NCI-H2029 (cell line): ENCODE data around the gene GPR179.

Experiments used
- DNase-seq: peaks from one replicate; lab custom pipeline; 2025; lab: John Stamatoyannopoulos, UW

GPR179 gene, protein sequence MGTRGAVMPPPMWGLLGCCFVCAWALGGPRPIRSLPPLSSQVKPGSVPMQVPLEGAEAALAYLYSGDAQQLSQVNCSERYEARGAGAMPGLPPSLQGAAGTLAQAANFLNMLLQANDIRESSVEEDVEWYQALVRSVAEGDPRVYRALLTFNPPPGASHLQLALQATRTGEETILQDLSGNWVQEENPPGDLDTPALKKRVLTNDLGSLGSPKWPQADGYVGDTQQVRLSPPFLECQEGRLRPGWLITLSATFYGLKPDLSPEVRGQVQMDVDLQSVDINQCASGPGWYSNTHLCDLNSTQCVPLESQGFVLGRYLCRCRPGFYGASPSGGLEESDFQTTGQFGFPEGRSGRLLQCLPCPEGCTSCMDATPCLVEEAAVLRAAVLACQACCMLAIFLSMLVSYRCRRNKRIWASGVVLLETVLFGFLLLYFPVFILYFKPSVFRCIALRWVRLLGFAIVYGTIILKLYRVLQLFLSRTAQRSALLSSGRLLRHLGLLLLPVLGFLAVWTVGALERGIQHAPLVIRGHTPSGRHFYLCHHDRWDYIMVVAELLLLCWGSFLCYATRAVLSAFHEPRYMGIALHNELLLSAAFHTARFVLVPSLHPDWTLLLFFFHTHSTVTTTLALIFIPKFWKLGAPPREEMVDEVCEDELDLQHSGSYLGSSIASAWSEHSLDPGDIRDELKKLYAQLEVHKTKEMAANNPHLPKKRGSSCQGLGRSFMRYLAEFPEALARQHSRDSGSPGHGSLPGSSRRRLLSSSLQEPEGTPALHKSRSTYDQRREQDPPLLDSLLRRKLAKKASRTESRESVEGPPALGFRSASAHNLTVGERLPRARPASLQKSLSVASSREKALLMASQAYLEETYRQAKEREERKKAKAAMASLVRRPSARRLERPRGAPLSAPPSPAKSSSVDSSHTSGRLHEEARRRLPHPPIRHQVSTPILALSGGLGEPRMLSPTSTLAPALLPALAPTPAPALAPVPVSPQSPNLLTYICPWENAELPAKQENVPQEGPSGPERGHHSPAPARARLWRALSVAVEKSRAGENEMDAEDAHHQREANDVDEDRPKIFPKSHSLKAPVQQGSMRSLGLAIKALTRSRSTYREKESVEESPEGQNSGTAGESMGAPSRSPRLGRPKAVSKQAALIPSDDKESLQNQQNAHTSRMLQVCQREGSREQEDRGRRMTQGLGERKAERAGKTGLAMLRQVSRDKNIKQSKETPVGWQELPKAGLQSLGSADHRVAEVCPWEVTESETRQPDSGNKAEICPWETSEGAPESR (N-terminal part only)

DNA sequence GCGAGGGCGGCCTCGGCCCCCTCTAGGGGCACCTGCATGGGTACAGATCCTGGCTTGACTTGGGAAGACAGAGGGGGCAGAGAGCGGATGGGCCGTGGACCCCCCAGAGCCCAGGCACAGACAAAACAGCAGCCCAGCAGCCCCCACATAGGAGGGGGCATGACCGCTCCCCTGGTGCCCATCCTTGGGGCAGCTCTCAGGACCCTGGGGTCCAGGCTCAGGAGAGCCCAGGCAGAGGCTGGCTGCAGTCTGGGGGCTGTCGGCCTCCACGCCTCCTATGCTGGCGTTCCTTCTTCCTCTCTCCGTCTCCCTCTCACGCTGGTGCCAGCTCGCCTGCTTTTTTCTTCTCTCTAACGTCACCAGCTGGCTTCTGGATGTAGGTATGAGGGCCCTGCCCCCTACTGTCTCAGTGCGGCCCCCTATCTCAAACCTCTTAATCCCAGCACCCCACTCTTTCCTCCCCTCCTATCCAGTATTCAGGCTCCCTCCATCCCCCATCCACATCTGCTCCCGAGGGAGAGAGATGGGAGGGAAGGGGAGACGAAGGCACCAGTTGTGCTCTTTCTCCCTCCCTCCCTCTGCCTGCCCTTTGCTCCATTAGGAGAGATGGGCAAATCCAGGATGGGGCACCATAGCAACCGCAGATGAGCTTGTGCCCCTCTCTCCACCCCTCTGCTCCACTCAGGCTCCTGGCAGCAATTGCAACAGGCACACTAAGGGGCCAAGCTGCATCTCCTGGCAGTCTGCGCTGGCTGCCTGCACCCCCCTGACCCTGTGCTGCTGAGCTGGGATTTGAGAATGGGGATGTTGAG lies at the start of gene GPR179:
GPR179 (minus strand) TSS at position 349 of the 812 bp plus-strand sequence; CDS start at position 182, 167 bp downstream.
- no peak for DNase-seq

DNA sequence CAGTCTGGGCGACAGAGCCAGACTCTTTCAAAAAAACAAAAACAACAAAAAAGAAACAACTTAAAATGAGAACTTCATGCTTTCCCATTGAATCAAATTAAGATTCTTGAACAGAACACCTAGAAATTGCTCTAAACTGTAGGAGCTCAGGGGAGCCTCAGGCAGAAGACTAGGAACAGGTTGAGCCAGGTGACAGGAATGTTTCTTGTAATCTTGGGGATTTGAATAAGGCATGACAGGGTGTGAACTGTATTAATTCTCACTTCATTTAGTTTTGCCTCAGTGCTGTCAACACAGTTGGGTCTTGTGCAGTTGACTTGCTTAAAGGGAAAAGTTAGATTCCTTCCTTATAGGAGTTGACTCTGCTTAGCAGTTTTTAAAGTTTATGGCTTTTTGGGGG lies 35.7 kb upstream of the GPR179 start:
- no peak for DNase-seq

DNA sequence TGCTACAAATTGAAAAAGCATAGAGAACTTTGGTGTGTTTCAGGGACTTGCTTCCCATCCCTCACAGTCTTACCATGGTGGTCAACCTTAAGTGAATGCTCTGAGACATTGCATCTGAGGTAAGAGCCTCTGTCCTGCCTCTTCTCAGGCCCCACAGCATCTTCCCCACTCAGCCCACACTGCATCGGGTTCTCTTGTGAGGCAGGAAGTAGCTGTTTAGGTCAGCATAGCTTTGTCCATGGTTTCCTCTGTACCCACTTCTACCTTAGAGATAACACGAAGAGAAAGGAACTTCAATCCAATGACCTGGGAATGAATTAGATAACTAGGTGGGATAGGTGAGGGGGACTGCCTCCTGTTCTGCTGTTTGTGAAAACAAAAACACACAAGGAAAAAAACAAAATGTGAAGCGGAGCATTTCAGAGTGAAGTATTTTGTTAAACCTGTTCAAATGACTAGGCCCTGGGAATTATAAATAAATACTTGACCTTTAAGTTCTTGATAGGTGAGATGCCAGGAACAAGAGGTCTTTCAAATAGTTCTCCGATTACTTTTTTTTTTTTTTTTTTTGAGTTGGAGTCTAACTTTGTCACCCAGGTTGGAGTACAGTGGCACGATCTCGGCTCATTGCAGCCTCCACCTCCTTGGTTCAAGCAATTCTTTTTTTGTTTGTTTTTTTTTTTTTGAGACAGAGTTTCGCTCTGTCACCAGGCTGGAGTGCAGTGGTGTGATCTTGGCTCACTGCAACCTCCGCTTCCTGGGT lies 25.5 kb upstream of the GPR179 start:
- DNase-seq = no peak

DNA sequence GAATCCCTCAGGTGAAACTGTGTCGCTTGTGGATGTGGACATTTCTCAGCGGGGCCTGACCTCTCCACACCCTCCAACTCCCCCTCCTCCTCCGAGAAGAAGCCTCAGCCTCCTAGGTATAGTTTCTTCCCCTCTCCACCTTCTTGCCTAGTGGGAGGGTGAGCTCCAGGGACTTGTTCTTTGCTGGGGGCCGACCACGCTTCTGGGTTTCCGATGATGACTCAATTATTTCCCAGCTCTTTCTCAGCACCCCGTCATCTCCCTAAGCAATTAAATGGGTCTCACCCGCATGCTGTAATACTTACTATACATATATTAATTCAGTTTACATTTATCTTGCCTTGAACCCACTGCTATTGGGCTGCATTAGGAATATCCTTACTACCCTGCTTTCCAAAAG lies 21.0 kb upstream of the GPR179 start:
- no peak for DNase-seq

DNA sequence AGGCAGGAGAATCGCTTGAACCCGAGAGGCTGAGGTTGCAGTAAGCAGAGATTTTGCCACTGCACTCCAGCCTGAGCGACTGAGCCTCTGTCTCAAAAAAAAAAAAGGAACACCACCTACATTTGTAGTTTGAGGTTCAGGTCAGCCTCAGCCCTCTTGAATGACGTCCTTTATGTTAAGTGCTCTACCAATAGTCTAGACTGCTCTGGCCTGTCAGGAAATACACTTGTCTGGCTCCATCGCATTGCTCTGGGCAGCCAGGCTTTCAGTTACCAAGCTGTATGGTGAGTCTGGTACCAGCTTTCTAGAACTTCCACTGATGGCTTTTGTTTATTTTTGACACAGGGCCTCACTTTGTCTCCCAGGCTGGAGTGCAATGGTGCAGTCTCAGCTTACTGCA lies 19.3 kb upstream of the GPR179 start:
- no peak for DNase-seq

DNA sequence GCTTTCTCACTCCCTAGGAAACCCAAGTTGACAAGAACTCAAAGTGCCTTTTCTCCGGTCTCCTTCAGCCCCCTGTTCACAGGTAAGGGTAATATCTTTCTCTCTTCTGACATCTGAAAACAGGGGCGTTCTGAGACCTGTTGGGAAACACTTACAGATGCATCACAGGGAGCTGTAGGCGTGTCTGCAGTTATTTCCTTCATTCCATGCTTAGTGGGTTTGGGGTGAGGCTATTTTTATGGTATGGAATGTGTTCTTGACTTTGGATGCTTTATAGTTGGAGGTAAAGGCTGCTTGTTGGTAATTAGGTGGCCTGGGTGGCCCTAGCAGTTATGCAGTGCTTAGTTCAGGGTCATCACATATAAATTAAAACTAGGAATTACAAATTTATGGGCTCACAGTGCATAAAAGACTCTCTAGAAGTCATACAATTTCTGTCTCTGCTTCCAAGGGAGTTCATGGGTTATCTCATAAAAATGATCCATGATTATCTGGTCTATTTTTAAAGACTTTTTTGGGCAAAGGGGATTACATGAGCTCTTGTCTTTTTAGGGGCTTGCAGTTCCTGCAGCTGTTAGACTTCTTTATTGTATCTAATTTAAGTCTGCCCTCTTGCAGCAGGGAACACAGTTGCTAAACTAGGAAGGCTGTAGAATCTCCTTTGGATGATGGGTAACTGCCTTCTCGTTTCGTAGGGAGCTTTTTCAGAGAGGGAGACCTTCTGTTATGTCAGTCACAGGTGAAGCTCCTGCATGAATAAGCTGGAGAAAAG lies 18.1 kb upstream of the GPR179 start:
- no peak for DNase-seq

DNA sequence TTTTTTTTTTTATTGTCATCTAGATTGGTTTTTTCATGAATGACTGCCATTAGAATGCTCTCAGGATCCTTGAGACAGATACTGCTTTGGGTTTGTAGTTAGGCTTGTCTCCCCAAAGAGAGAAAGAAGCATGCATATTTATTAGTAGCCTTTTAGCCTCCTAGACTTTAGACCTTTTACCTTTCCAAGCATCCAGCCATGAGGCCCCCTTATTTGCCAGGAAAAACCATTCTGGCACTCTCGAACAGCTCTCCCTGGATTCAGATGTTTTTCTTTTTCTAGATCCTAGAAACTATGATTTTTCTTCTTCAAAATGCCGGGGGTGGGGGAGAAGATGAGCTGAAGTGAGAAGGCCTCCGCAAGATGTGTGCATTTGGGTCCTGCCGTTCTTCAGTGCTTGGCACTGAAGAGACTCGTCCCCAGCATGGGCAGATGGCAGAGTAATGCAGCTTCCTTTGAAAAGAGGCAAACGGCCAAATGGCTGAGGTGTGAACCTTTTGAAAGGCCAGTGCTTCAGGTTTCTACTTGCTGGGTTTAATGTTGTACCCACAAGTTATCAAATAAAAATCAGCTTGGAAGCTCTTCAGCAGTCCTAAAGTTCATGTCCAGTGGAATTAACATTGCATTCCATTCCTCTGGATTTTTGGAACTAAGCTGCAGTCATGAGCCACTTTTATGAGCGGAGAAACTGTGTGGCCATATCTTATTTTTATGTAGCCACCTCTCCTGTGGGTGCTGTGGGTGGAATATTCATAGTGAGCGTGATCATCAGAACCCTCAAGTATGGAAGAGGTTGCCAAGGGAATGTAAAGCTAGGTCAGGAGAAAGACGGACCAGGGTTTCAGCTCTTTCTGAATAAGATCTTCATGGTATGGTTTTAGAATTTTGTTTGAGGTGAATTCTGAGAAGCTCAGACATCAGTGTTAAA lies 15.1 kb upstream of the GPR179 start:
- no peak for DNase-seq

DNA sequence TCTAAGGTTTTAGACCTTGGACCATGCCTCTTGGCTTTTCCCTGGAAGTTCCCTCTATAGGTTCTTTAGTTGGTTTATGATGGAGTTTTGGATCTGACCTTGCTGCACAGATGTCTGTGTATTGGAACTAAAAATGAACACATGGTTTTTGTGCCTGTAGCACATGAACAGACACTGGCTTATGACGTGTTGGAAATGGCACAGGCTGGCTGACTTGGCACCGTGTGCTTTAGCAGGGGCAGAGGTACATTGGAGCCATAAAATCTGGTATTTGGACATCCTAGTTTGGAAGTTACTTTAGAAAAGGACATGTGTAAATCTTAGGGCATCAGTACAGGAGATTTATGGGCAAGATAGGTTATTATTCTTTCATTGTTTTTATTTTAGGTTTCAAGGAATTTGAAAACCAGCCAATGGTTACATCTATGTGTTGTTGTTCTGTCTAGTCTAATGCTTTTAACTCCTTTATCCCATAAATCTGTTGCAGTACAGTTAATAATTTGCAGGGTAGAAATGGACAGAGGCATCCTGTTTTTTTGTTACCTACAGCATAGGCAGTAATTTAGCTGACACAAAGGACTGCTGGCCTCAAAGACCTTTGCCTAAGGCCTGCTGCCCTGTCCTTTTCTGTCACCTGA lies 13.8 kb upstream of the GPR179 start:
- no peak for DNase-seq

DNA sequence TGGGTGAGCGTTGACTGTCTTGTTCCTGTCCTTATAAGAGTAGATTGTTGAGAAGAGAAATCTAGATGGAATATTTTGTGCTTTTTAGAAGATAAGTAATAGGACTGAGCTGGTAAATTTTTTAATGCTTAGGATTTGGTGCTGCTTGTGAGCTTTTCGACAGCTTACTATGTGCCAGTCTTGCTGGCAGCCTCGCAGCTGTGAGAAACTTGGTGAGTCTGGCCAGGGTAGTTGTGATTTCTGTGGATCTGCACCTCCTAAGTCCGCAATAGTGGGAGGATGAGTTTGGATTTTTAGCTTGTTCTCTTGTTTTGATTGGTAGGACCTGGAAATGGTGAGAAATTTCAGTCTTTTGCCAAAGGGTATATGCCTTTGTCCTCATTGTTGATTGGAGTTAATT lies 11.5 kb upstream of the GPR179 start:
- DNase-seq = no peak

DNA sequence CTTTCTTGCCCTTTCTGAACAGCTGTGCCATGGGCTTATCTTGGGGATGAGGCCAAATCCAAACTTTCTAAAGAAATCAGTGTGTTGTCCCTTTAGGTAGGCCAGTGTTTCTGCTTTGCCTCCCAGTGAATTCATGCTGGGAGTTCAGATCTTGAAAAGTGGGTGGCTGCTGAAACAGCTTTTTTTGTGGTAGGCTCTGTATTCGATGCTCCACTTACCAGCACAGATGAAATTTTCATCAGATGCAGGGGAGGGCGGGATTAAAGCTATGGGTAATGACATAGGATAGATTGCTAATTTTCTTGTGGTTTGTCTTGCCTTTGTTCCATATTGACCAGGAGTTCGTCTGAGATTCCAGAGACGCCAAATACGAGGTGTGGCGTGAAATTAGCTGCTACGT lies 10.7 kb upstream of the GPR179 start:
- no peak for DNase-seq

DNA sequence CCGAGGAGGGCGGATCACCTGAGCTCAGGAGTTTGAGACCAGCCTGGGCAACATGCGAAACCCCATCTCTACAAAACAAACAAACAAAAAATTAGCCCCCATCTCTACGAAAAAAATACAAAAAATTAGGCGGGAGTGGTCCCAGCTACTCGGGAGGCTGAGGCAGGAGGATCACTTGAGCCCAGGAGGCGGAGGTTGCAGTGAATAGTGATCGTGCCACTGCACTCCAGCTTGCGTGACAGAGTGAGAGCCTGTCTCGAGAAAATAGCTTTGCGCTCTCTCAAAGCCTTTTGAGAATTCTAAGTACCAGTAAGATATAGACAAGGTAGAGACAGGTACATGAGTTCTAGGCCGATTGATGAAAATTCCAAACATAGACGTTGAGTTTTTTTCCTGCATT lies 9.9 kb upstream of the GPR179 start:
- DNase-seq = no peak

DNA sequence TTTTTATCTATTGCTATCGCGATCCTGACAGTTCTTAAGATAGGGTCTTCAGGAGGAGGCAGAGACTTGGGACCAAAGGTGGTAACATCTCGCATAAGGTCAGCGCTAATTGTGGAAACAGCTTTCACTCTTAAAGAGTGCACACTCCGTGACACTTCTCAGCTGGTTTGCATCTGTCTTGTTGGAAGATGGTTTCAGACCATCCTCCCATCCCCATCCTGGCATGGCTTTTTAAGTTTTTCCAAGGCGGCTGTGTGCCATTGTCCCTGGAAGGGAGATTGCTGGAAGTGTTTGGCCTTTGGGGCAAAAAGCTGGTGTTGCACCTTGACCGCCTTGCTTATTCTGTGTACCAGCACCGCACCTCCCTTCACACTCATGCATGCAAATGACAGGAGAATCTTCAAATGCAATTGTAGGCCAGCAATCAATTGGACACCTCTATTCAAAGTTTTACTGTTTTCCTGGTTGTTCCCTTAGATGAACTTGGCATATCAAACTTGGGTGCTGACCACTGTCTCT lies 9.4 kb upstream of the GPR179 start:
- DNase-seq = no peak

DNA sequence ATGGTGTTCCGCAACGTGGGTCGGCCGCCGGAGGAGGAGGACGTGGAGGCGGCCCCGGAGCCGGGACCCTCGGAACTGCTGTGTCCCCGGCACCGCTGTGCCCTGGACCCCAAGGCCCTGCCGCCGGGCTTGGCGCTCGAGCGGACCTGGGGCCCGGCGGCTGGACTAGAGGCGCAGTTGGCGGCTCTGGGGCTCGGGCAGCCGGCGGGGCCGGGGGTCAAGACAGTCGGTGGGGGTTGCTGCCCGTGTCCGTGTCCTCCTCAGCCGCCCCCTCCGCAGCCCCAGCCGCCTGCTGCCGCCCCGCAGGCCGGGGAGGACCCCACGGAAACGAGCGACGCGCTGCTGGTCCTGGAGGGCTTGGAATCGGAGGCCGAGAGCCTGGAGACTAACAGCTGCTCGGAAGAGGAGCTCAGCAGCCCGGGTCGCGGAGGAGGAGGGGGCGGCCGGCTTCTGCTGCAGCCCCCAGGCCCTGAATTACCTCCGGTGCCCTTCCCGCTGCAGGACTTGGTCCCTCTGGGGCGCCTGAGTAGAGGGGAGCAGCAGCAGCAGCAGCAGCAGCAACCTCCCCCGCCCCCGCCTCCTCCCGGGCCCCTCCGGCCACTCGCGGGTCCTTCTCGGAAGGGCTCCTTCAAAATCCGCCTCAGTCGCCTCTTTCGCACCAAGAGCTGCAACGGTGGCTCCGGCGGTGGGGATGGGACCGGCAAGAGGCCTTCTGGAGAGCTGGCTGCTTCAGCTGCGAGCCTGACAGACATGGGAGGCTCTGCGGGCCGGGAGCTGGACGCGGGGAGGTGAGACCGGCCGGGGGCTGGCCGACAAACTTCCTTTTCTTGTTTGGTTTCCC lies 8.7 kb upstream of the GPR179 start:
- DNase-seq = no peak

DNA sequence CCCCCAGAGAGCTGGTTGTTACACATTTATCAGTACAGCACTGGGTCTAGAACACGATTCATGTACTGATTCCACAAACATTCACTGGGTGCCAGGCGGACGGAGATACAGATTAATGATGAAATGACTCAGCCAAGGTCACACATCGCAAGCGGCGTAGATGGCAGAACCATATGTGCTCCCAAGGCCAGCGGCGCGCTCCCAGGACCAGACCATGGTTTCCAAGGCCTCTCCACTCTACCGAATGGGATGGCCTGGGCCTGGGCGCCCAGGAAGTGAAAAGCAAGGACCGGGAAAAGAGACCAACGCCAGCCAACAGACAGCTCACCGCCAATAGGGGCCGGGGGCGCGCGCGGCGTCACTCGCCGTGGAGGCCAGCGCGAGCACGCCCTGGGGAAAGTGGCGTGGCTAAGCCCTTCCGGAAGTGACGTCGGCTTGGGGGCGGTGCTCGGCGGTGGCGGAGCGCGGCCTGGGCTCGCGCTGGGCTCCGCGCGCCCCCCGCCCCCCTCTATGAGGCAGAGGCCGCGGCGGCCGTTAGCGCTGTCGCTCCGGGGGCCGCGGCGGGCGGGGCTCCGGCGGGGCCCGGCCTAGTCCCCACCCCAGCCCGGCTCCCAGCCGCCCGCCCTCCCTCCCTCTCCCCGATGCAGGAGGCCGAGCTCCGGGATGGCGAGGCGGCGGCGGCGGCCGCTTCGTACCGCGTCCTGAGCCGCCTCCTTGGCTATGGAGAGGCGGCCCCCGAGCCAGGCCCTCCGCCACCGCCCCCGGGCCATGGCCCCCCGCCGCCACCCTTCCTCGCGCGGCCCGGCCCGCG lies 7.9 kb upstream of the GPR179 start, which contains the start of gene SOCS7:
SOCS7 (plus strand) TSS at position 433 of the 811 bp plus-strand sequence; CDS start at position 642, 209 bp downstream.
- DNase-seq = peak; percentile 86

DNA sequence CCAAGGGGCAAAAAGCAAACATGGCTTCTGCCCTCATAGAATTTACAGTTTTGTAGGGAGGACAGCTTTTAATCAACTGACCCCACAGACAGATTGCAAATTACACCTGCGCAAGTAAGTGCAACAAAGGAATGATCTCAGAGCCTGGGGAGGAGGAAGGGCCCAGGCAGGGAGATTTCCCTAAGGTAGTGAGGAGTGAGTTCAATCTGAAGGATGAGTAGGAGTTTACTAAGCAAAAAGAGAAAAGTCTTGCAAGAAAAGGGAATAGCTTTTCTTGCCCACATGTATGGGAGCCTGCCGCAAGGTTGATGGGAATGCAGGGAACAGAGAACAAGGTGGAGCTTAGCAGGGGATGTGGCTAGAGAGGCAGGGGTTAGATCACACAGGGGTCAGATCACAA lies 6.3 kb upstream of the GPR179 start:
- no peak for DNase-seq

DNA sequence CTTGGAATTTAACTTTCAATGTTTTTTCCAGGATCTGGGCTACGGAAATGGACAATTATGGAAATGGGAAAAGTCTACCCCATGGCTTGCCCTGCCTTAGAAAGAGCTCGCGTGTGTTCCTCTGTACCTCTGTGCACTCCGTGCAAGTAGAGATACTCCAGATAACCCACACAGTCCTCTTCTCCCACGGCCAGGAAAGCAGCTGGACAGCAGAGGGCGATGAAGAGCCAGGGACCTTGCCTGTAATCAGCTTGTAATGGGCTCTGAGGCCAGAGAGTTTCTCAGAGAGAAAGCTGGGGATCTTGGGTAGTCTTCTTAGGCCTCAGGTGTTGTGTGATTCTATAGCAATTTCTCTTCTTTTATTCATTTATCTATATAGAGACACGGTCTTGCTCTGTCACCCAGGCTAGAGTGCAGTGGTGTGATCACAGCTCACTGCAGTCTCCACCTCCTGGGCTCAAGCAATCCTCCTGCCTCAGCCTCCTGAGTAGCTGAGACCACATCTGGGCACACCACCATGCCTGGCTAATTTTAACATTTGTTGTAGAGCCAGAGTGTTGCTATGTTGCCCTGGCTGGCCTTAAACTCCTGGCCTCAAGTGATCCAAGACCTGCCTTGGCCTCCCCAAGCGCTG lies 5.5 kb upstream of the GPR179 start:
- peak; percentile 47 for DNase-seq
